IPS DF 6.9 (cell line): Measurements from ENCODE around the gene SARDH.

Experiments
- DNase-seq: peaks from one replicate; pipeline ENCODE4 v3.0.0-alpha.2; 2013; ENCODE audit warnings: low read depth, low spot score
- H3K27ac ChIP-seq: one replicate; pipeline ENCODE4 v1.5.1; 2013; ENCODE audit warnings: low read length, control low read depth
- H3K27me3 ChIP-seq: 2 replicates; pipeline ENCODE4 v1.6.1; 2013; ENCODE audit warnings: mild to moderate bottlenecking, low read length; ENCODE audit not compliant: control insufficient read depth, insufficient read depth
- H3K36me3 ChIP-seq: 2 replicates; pipeline ENCODE4 v1.6.1; 2013; ENCODE audit warnings: low read length; ENCODE audit not compliant: control insufficient read depth, insufficient read depth
- H3K4me1 ChIP-seq: 2 replicates; pipeline ENCODE4 v1.6.1; 2013; ENCODE audit warnings: low read length; ENCODE audit not compliant: control insufficient read depth, insufficient read depth
- H3K4me3 ChIP-seq: 2 replicates; pipeline ENCODE4 v1.5.1; 2013; ENCODE audit warnings: mild to moderate bottlenecking, low read length
- H3K9me3 ChIP-seq: 2 replicates; pipeline ENCODE4 v1.6.1; 2013; ENCODE audit warnings: low read length, inconsistent platforms; ENCODE audit not compliant: control insufficient read depth, insufficient read depth
- WGBS: extraction: QIAGEN DNeasy Blood & Tissue Kit; methylation state at CpG from one replicate; pipeline ENCODE4 v1.1.7; 2013; ENCODE audit warnings: mixed read lengths, missing lambda C conversion rate; ENCODE audit not compliant: insufficient read length, insufficient coverage; 5-methylcytosine and 5-hydroxymethylcytosine counted together

The SARDH gene

GRCh38 chr9:133717113-133718031 lies 20.8 kb downstream of the SARDH start:
- Histone ChIP-seq H3K27ac (no peak overlapping the region), H3K9me3 (no peaks in the 10 kb centered on the region), H3K4me1 (0 out of 2 replicates have a peak, but pooled peaks cover 3% of the 10 kb centered on the region), H3K4me3 (no peak overlapping the region), H3K27me3 (no peaks in the 10 kb centered on the region), H3K36me3 (no peaks in the 10 kb centered on the region; the same call in 1 of the 2 replicates)
- no CpG with 5 or more reads among the region's 20 CpGs for WGBS
- no peak for DNase-seq

- no peak for DNase-seq
- no peaks in the 10 kb centered on the region for H3K27me3 ChIP-seq
- H3K4me3 ChIP-seq: no peak overlapping the region
- no peaks in the 10 kb centered on the region; the same call in 1 of the 2 replicates for H3K36me3 ChIP-seq
- 0 out of 2 replicates have a peak, but pooled peaks cover 3% of the 10 kb centered on the region for H3K4me1 ChIP-seq
- WGBS: no CpG with 5 or more reads among the region's 8 CpGs
- no peak overlapping the region for H3K27ac ChIP-seq
- no peaks in the 10 kb centered on the region for H3K9me3 ChIP-seq
Measured at GRCh38 chr9:133716564-133717112, 21.5 kb downstream of the SARDH start.

GRCh38 chr9:133715866-133716563 lies 22.1 kb downstream of the SARDH start:
- no peaks in the 10 kb centered on the region for H3K9me3 ChIP-seq
- H3K36me3 ChIP-seq: no peaks in the 10 kb centered on the region; the same call in 1 of the 2 replicates
- no peak for DNase-seq
- no peaks in the 10 kb centered on the region for H3K27me3 ChIP-seq
- no peak overlapping the region for H3K4me3 ChIP-seq
- 0 out of 2 replicates have a peak, but pooled peaks cover 3% of the 10 kb centered on the region for H3K4me1 ChIP-seq
- WGBS: no CpG with 5 or more reads among the region's 21 CpGs
- H3K27ac ChIP-seq: no peak overlapping the region

- WGBS: no CpG with 5 or more reads among the region's 23 CpGs
- Histone ChIP-seq H3K27me3 (no peaks in the 10 kb centered on the region), H3K4me1 (0 out of 2 replicates have a peak, but pooled peaks cover 3% of the 10 kb centered on the region), H3K4me3 (no peak overlapping the region), H3K9me3 (no peaks in the 10 kb centered on the region), H3K27ac (no peak overlapping the region), H3K36me3 (no peaks in the 10 kb centered on the region; the same call in 1 of the 2 replicates)
- DNase-seq: no peak
Measured at GRCh38 chr9:133715295-133715865, 22.8 kb downstream of the SARDH start.

GRCh38 chr9:133714606-133715294 lies 23.4 kb downstream of the SARDH start:
- no peak for DNase-seq
- no peaks in the 10 kb centered on the region; the same call in 1 of the 2 replicates for H3K36me3 ChIP-seq
- no CpG with 5 or more reads among the region's 15 CpGs for WGBS
- H3K27me3 ChIP-seq: no peaks in the 10 kb centered on the region
- H3K27ac ChIP-seq: no peak overlapping the region
- H3K4me1 ChIP-seq: 0 out of 2 replicates have a peak, but pooled peaks cover 3% of the 10 kb centered on the region
- H3K4me3 ChIP-seq: no peak overlapping the region
- H3K9me3 ChIP-seq: no peaks in the 10 kb centered on the region

GRCh38 chr9:133713960-133714495 lies 24.1 kb downstream of the SARDH start:
- no peak for DNase-seq
- no peak overlapping the region for H3K27ac ChIP-seq
- H3K4me3 ChIP-seq: no peak overlapping the region
- H3K4me1 ChIP-seq: 0 out of 2 replicates have a peak, but pooled peaks cover 3% of the 10 kb centered on the region
- no peaks in the 10 kb centered on the region for H3K27me3 ChIP-seq
- no peaks in the 10 kb centered on the region; the same call in 1 of the 2 replicates for H3K36me3 ChIP-seq
- no peaks in the 10 kb centered on the region for H3K9me3 ChIP-seq
- no CpG with 5 or more reads among the region's 18 CpGs for WGBS

GRCh38 chr9:133713150-133713959 lies 24.8 kb downstream of the SARDH start:
- no peak overlapping the region for H3K27ac ChIP-seq
- H3K27me3 ChIP-seq: no peaks in the 10 kb centered on the region
- 0 out of 2 replicates have a peak, but pooled peaks cover 3% of the 10 kb centered on the region for H3K4me1 ChIP-seq
- no peaks in the 10 kb centered on the region; the same call in 1 of the 2 replicates for H3K36me3 ChIP-seq
- DNase-seq: no peak
- no CpG with 5 or more reads among the region's 25 CpGs for WGBS
- no peaks in the 10 kb centered on the region for H3K9me3 ChIP-seq
- H3K4me3 ChIP-seq: no peak overlapping the region

GRCh38 chr9:133712221-133713100 lies 25.7 kb downstream of the SARDH start:
- no peaks in the 10 kb centered on the region for H3K9me3 ChIP-seq
- H3K36me3 ChIP-seq: no peaks in the 10 kb centered on the region; the same call in 1 of the 2 replicates
- H3K4me3 ChIP-seq: no peak overlapping the region
- H3K4me1 ChIP-seq: 0 out of 2 replicates have a peak, but pooled peaks cover 3% of the 10 kb centered on the region
- no peak for DNase-seq
- no peak overlapping the region for H3K27ac ChIP-seq
- H3K27me3 ChIP-seq: no peaks in the 10 kb centered on the region
- WGBS: no CpG with 5 or more reads among the region's 22 CpGs
